Stomach smooth muscle (tissue), 2 donors: ENCODE measurements around the gene KCNK3.
"Not testable (repeated sequence)": the region's sequence is repeated elsewhere in the genome, so short reads cannot be mapped to it uniquely, and the experiment has no call there.

Experiments
- H3K27ac ChIP-seq: one replicate; pipeline ENCODE4 v1.7.0; 2013; ENCODE audit warnings: mild to moderate bottlenecking, low read length, inconsistent platforms
- H3K27me3 ChIP-seq, 2 donors: one replicate each; pipeline ENCODE4 v1.7.0; 2013; ENCODE audit warnings: low read length in 2 of 2; ENCODE audit not compliant: insufficient read depth in 2 of 2, control insufficient read depth in 1 of 2
- H3K36me3 ChIP-seq, 2 donors: one replicate each; pipeline ENCODE4 v1.7.0; 2013; ENCODE audit warnings: low read length in 2 of 2; ENCODE audit not compliant: control insufficient read depth in 2 of 2, insufficient read depth in 2 of 2
- H3K4me1 ChIP-seq: one replicate; pipeline ENCODE4 v1.7.0; 2013; ENCODE audit warnings: low read length; ENCODE audit not compliant: control insufficient read depth, insufficient read depth
- H3K4me3 ChIP-seq, 2 donors: one replicate each; pipeline ENCODE4 v1.7.0; 2013; ENCODE audit warnings: low read length in 2 of 2
- H3K9ac ChIP-seq, 2 donors: one replicate each; pipeline ENCODE4 v1.7.0; 2013; ENCODE audit warnings: low read length in 2 of 2, mild to moderate bottlenecking in 1 of 2
- H3K9me3 ChIP-seq, 2 donors: one replicate each; pipeline ENCODE4 v1.7.0; 2013; ENCODE audit warnings: low read length in 2 of 2; ENCODE audit not compliant: control insufficient read depth in 2 of 2
- donor health status: healthy.
- donor health status: Pancreatic carcinoma.

Gene KCNK3

GRCh38 chr2:26651799-26652198 lies 40.7 kb upstream of the KCNK3 start:
- Histone ChIP-seq H3K4me1 (peaks cover 13% of the 10 kb centered on the region), H3K4me3 (no peak overlapping the region), H3K27me3 (no peaks in the 10 kb centered on the region), H3K36me3 (no peaks in the 10 kb centered on the region), H3K9me3 (no peaks in the 10 kb centered on the region), H3K9ac (no peak overlapping the region), H3K27ac (peak overlapping the region; percentile 24)

GRCh38 chr2:26652361-26653041 lies 40.0 kb upstream of the KCNK3 start:
- Histone ChIP-seq H3K36me3 (no peaks in the 10 kb centered on the region), H3K27ac (no peak overlapping the region), H3K27me3 (no peaks in the 10 kb centered on the region), H3K4me1 (peaks cover 13% of the 10 kb centered on the region), H3K9me3 (no peaks in the 10 kb centered on the region), H3K4me3 (peak overlapping the region; percentile 13 to 29), H3K9ac (no peak overlapping the region)

GRCh38 chr2:26653207-26654060 lies 39.1 kb upstream of the KCNK3 start:
- Histone ChIP-seq H3K27me3 (no peaks in the 10 kb centered on the region), H3K27ac (no peak overlapping the region), H3K4me1 (peaks cover 13% of the 10 kb centered on the region), H3K9ac (no peak overlapping the region), H3K9me3 (no peaks in the 10 kb centered on the region), H3K36me3 (no peaks in the 10 kb centered on the region), H3K4me3 (no peak overlapping the region)

GRCh38 chr2:26654061-26654340 lies 38.5 kb upstream of the KCNK3 start:
- no peaks in the 10 kb centered on the region for H3K9me3 ChIP-seq
- no peaks in the 10 kb centered on the region for H3K27me3 ChIP-seq
- H3K27ac ChIP-seq: no peak overlapping the region
- no peaks in the 10 kb centered on the region for H3K36me3 ChIP-seq
- H3K4me3 ChIP-seq: no peak overlapping the region
- H3K9ac ChIP-seq: no peak overlapping the region
- H3K4me1 ChIP-seq: peaks cover 13% of the 10 kb centered on the region

DNA sequence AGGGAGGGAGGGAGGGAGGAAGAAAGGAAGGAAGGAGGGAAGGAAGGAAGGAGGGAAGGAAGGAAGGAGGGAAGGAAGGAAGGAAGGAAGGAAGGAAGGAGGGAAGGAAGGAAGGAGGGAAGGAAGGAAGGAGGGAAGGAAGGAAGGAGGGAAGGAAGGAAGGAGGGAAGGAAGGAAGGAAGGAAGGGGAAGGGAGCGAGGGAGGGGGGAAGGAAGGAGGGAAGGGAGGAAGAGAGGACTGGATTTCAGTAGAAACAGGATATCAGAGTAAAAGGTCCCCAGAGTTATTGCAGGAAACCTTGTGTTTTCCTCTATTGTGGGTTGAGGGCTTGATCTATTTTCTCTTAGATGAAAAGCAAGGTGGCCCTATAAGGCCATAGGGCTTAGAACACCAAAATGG lies 37.4 kb upstream of the KCNK3 start:
- H3K9me3 ChIP-seq, H3K27me3 ChIP-seq, H3K9ac ChIP-seq: not testable (repeated sequence)

GRCh38 chr2:26655611-26656195 lies 36.8 kb upstream of the KCNK3 start:
- H3K9me3 ChIP-seq: peaks cover under 1 to 2% of the 10 kb centered on the region in 2 donors
- no peak overlapping the region for H3K27ac ChIP-seq
- no peak overlapping the region for H3K4me3 ChIP-seq
- H3K36me3 ChIP-seq: no peaks in the 10 kb centered on the region
- H3K9ac ChIP-seq: no peak overlapping the region
- H3K4me1 ChIP-seq: peaks cover 11% of the 10 kb centered on the region
- H3K27me3 ChIP-seq: no peaks in the 10 kb centered on the region

More for the DNA sequence above, 37.4 kb upstream of the KCNK3 start:
- not testable (repeated sequence) for H3K4me3 ChIP-seq, H3K36me3 ChIP-seq, H3K27ac ChIP-seq
- H3K4me1 ChIP-seq: peaks cover 12% of the 10 kb centered on the region

GRCh38 chr2:26657265-26657664 lies 35.3 kb upstream of the KCNK3 start:
- no peak overlapping the region for H3K27ac ChIP-seq
- H3K27me3 ChIP-seq: no peaks in the 10 kb centered on the region
- no peaks in the 10 kb centered on the region for H3K4me1 ChIP-seq
- no peaks in the 10 kb centered on the region for H3K36me3 ChIP-seq
- no peak overlapping the region for H3K4me3 ChIP-seq
- H3K9ac ChIP-seq: no peak overlapping the region
- H3K9me3 ChIP-seq: peaks cover 2 to 4% of the 10 kb centered on the region in 2 donors

DNA sequence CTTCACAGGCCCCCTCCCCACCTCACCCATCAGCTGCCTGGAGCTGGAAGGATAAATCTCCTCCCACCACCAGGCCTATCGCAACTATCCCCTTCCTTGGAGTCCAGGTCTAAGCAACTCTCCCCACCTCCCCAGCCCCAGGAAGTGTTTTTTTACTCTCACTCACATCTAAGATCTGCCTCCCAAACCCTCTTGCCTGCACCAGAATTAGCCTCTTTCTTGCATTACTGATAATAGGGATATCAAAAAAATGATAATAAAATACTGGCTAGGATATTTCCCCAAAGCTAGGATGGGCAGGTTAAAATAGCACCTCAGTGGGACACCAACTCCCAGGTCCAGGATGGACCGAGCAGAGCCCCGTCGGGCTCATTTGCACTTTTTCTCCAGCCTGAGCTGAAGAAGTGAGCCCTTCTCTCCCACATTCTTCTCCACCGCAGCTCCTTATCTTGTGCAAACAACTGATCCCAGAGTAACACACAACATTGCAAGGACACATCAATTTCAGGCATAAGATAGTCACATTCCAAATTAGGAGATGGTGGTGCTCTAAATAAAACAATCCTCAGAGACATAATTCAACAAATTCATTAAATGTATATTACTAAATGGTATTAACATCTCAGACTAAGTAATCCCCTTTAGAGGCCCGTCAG lies 33.7 kb upstream of the KCNK3 start:
- Histone ChIP-seq H3K9ac (no peak overlapping the region), H3K9me3 (peaks cover 2 to 4% of the 10 kb centered on the region in 2 donors), H3K4me1 (no peaks in the 10 kb centered on the region), H3K27ac (no peak overlapping the region), H3K4me3 (no peak overlapping the region), H3K27me3 (no peaks in the 10 kb centered on the region), H3K36me3 (no peaks in the 10 kb centered on the region)

DNA sequence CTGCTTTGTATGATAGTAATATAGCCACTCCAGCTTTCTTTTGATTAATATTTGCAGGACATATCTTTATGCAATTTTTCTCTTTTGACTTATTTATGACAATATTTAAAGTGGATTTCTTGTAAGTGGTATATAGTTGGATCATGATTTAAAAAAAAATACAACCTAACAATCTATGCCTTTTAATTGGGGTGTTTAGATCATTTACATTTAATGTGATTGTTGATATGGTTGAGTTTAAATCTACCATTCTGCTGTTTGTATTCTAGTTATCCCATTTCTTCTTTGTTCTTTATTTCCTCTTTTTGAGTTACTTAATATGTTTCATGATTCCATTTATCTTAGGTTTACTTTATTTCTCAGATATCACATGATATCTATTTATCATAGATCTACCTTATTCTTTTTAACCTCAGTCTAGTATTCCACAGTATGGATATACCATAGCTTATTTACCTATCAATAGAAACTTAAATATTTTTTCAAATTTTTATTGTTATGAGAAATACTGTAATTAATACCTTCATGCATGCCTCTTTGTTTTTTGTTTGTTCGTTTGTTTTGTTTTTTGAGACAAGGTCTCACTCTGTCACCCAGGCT lies 32.1 kb upstream of the KCNK3 start:
- Histone ChIP-seq H3K27me3 (no peaks in the 10 kb centered on the region), H3K4me1 (no peaks in the 10 kb centered on the region), H3K36me3 (no peaks in the 10 kb centered on the region), H3K4me3 (no peak overlapping the region), H3K9me3 (peaks cover 2 to 6% of the 10 kb centered on the region in 2 donors), H3K27ac (no peak overlapping the region), H3K9ac (no peak overlapping the region)

DNA sequence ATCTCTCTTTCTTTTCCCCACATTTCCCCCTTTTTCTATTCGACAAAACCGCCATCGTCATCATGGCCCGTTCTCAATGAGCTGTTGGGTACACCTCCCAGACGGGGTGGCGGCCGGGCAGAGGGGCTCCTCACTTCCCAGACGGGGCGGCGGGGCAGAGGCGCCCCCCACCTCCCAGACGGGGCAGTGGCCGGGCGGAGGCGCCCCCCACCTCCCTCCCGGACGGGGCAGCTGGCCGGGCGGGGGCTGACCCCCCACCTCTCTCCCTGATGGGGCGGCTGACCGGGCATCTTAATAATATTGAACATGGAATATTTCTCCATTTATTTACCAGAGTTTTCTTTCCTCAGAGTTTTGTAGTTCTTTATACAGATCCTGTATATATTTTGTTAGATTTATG lies 27.2 kb upstream of the KCNK3 start:
- not testable (repeated sequence) for H3K27ac ChIP-seq, H3K4me1 ChIP-seq, H3K4me3 ChIP-seq, H3K27me3 ChIP-seq, H3K9me3 ChIP-seq, H3K9ac ChIP-seq, H3K36me3 ChIP-seq
